Pancreas (tissue), 10 donors: ENCODE data around the gene PIK3CA. TPM values are rescaled to one million over a fixed set of nuclear protein-coding genes. Genes with fewer than 3 reads are reported as not detected.
"Not testable (repeated sequence)": the region's sequence is repeated elsewhere in the genome, so short reads cannot be mapped to it uniquely, and the experiment has no call there.

Experiments used
- ATAC-seq, 4 donors: fragments of 200-7000 bp; cut with Tn5 transposase; one replicate each; pipeline versions ENCODE4 v1.8.0 to v1.9.1; 2020; ENCODE audit warnings: mild to moderate bottlenecking in 4 of 4, moderate library complexity in 4 of 4
- DNase-seq, 6 donors: peaks; one replicate each; pipeline ENCODE4 v3.0.0-alpha.2; 2020
- FAIRE-seq: peaks from 2 replicates; lab custom pipeline; 2012; peaks lifted over from hg19 to GRCh38; lab: Jason Lieb, UNC
- H3K27ac ChIP-seq, 4 donors: fragments of 200-600 bp; sonication (generic); 1 replicate in 3 of 4; 2 replicates in 1 of 4; pipeline versions ENCODE4 v1.5.0 to v1.8.0; 2020
- H3K27me3 ChIP-seq, 4 donors: fragments of 200-600 bp; one replicate each; pipeline ENCODE4 v1.8.0; 2021
- H3K36me3 ChIP-seq, 3 donors: fragments of 200-600 bp; sonication (generic) in 1 of 3; one replicate each; pipeline versions ENCODE4 v1.5.0 to v1.8.0; 2020 to 2021
- H3K4me1 ChIP-seq, 3 donors: fragments of 200-600 bp; one replicate each; pipeline ENCODE4 v1.8.0; 2021
- H3K4me3 ChIP-seq, 4 donors: fragments of 200-600 bp; sonication (generic) in 2 of 4; one replicate each; pipeline versions ENCODE4 v1.5.0 to v1.8.0; 2020 to 2021
- H3K9me3 ChIP-seq, 4 donors: fragments of 200-600 bp; one replicate each; pipeline ENCODE4 v1.8.0; 2021
- CTCF ChIP-seq, 4 donors: fragments of 200-600 bp; sonication (generic) in 3 of 4; IDR thresholded peaks; one replicate each; pipeline versions ENCODE4 v1.5.0 to v1.8.0; 2021; ENCODE audit warnings: antibody characterized with exemption in 4 of 4
- WGBS, 2 donors: extraction: QIAGEN DNeasy Blood & Tissue Kit; methylation state at CpG; one replicate each; pipeline ENCODE4 v1.1.7; 2013; 5-methylcytosine and 5-hydroxymethylcytosine counted together
- intact Hi-C, 3 donors: fragments of 100-400 bp; cut with DNase I; formaldehyde crosslinking; loops; one replicate each; pipeline versions ENCODE4 v1.11.1 to v1.14.2; 2022
- polyA plus RNA-seq, 2 donors: library from polyadenylated mRNA; stranded (reverse); fragments of 200-250 nt; gene quantifications; one replicate each; pipeline ENCODE4 v1.2.3, GENCODE V29; 2013
- total RNA-seq, 6 donors: library from RNA; stranded (reverse); fragmentation: NEBNext Ultra II Directional in 4 of 6; extraction: Animal tissue kit (Norgen Biotek cat#: 25700) in 4 of 6; gene quantifications; one replicate each; pipeline versions ENCODE4 v1.2.1 to v1.2.4, GENCODE V29; 2021 to 2023
- donor health status: healthy with polysubstance abuse.
- donor health status: DM: no; HTN: no; CAD: no; lungs with moderate emphysema.
- donor health status: DM: no; HTN: no; CAD: no.
- donor health status: control.
- donor health status: control.
- donor health status: Bipolar disorder and iron deficiency.
- donor health status: DM: yes; HTN: yes; CAD: no.
- donor health status: DM: no; HTN: no; CAD: no.
- donor health status: DM: no; HTN: no; CAD: no.
- donor health status: DM: yes; HTN: yes; CAD: no.

PIK3CA gene
- total and polyA plus RNA-seq, 8 donors: 1.6 to 15.6 (median 6.4) TPM

GRCh38 chr3:179196700-179197099 lies 48.5 kb downstream of the PIK3CA start:
- H3K4me3 ChIP-seq: no peak overlapping the region
- FAIRE-seq (no peak), ATAC-seq (no peak), DNase-seq (no peak)
- WGBS, 2 donors: 85 to 88% methylated on average over 4 of the region's 4 CpGs
- no peaks in the 10 kb centered on the region for H3K9me3 ChIP-seq
- no peak overlapping the region for H3K27ac ChIP-seq
- intact Hi-C loops: no loop called here
- peaks cover 0 to 7% (median 0%) of the 10 kb centered on the region in 3 donors for H3K36me3 ChIP-seq
- H3K27me3 ChIP-seq: no peaks in the 10 kb centered on the region
- H3K4me1 ChIP-seq: peaks cover 0 to 11% (median 0%) of the 10 kb centered on the region in 3 donors
- no peak for TF ChIP-seq CTCF (IDR thresholded peaks at IDR 0.05)

DNA sequence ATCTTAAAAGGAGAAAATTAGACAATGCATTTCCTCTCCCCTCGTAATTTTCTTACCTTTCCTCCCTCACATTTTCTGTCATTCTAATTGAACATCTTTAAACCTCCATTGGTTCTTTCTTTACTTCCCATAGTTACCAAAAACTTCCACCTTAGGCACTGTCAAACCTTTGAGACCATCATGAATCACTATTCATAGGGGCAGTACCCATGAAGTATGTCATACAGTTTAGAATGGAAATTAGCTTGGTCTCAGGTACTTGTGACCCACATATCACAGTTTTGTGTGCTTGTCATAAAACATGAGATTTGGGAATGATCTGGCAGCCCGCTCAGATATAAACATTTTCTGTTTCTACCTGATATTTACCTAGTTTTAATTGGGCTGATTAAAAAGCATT lies 52.6 kb downstream of the PIK3CA start:
- H3K36me3 ChIP-seq: peaks cover 0 to 9% (median 4%) of the 10 kb centered on the region in 3 donors
- FAIRE-seq (no peak), DNase-seq (no peak), ATAC-seq (no peak)
- H3K9me3 ChIP-seq: no peaks in the 10 kb centered on the region
- WGBS, 2 donors: 94 to 100% methylated on average over 2 of the region's 2 CpGs
- no peak for TF ChIP-seq CTCF (IDR thresholded peaks at IDR 0.05)
- H3K27me3 ChIP-seq: no peaks in the 10 kb centered on the region
- no peak overlapping the region for H3K4me3 ChIP-seq
- intact Hi-C loops: no loop called here
- H3K27ac ChIP-seq: no peak overlapping the region
- H3K4me1 ChIP-seq: peaks cover 0 to 6% (median 0%) of the 10 kb centered on the region in 3 donors

DNA sequence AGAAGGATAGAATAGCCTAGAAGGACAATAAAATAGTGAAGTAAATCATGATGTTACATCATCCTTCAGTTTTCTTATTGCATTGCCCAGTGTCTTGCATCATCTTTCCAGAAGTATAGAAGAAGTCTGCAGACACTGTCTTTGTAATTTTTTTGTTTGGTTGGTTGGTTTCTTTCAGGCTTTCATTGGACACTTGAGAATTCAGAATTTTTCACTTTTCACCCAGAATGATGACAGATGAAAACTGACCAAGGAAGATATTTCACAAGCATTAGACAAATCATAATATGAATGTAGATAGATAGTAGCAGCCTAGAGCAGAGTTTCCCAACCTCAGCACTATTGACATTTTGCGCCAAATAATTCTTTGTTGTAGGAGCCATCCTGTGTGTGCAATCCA lies 67.4 kb downstream of the PIK3CA start:
- H3K36me3 ChIP-seq, H3K4me3 ChIP-seq, H3K9me3 ChIP-seq, H3K27me3 ChIP-seq, DNase-seq, FAIRE-seq, H3K27ac ChIP-seq, intact Hi-C loops, H3K4me1 ChIP-seq, ATAC-seq: not testable (repeated sequence)
- WGBS, 2 donors: 100% methylated on average over 1 of the region's 1 CpG

- H3K27ac ChIP-seq, H3K4me3 ChIP-seq, H3K36me3 ChIP-seq, DNase-seq, H3K4me1 ChIP-seq, intact Hi-C loops, H3K27me3 ChIP-seq, ATAC-seq, H3K9me3 ChIP-seq: not testable (repeated sequence)
- 62 to 77% methylated on average over 1 of the region's 1 CpG for WGBS, 2 donors
- FAIRE-seq: peak; percentile 32
Observed at GRCh38 chr3:179218213-179218612, 70.1 kb downstream of the PIK3CA start.

- no peak overlapping the region for H3K27ac ChIP-seq
- H3K4me1 ChIP-seq: no peaks in the 10 kb centered on the region
- FAIRE-seq (no peak), DNase-seq (no peak), ATAC-seq (no peak)
- intact Hi-C loops: no loop called here
- H3K4me3 ChIP-seq: no peak overlapping the region
- TF ChIP-seq CTCF (IDR thresholded peaks at IDR 0.05): no peak
- H3K9me3 ChIP-seq: no peaks in the 10 kb centered on the region
- peaks cover 0 to 3% (median 0%) of the 10 kb centered on the region in 3 donors for H3K36me3 ChIP-seq
- no peaks in the 10 kb centered on the region for H3K27me3 ChIP-seq
- 81 to 89% methylated on average over 2 of the region's 2 CpGs for WGBS, 2 donors
Observed at GRCh38 chr3:179223548-179223947, 75.4 kb downstream of the PIK3CA start.

DNA sequence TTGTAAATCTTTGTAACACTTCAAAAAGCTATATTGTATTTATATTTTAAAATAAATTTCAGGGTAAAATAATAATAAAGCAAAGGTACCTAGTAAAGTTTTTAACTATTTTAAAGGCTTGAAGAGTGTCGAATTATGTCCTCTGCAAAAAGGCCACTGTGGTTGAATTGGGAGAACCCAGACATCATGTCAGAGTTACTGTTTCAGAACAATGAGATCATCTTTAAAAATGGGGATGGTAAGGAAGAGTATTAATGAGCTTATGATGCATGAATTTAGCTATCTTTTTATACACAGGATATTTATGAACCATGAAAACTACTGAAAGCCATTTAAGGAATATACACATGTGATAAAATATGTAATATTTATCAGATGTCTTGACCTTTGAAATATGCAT lies 76.4 kb downstream of the PIK3CA start:
- Histone ChIP-seq H3K27me3 (no peaks in the 10 kb centered on the region), H3K9me3 (no peaks in the 10 kb centered on the region), H3K4me1 (no peaks in the 10 kb centered on the region), H3K36me3 (peaks cover 0 to 3% (median 0%) of the 10 kb centered on the region in 3 donors), H3K27ac (no peak overlapping the region), H3K4me3 (no peak overlapping the region)
- DNase-seq (no peak), FAIRE-seq (no peak), ATAC-seq (no peak)
- no peak for TF ChIP-seq CTCF (IDR thresholded peaks at IDR 0.05)
- 88 to 91% methylated on average over 1 of the region's 1 CpG for WGBS, 2 donors
- intact Hi-C loops: no loop called here
